Liver (tissue), 9 donors: ENCODE results near the gene SYCE3. TPM values are rescaled to one million over a fixed set of nuclear protein-coding genes. Genes with fewer than 3 reads are reported as not detected.

Experiments
- DNase-seq: peaks from one replicate; pipeline ENCODE4 v3.0.0-alpha.2; 2017; ENCODE audit warnings: low spot score
- H3K27ac ChIP-seq, 2 donors: one replicate each; pipeline ENCODE4 v1.7.0; 2013; ENCODE audit warnings: inconsistent platforms in 2 of 2, low read length in 2 of 2, control low read depth in 1 of 2, low read depth in 1 of 2, mild to moderate bottlenecking in 1 of 2
- H3K27me3 ChIP-seq, 4 donors: one replicate each; pipeline versions ENCODE4 v1.6.1 to v1.7.0; 2013; ENCODE audit warnings: low read length in 3 of 4, inconsistent platforms in 1 of 4, mild to moderate bottlenecking in 1 of 4, moderate library complexity in 1 of 4; ENCODE audit not compliant: control insufficient read depth in 4 of 4, insufficient read depth in 4 of 4
- H3K36me3 ChIP-seq, 4 donors: one replicate each; pipeline versions ENCODE4 v1.6.1 to v1.7.0; 2013; ENCODE audit warnings: low read length in 3 of 4, mild to moderate bottlenecking in 3 of 4, low read depth in 1 of 4, moderate library complexity in 1 of 4; ENCODE audit not compliant: control insufficient read depth in 4 of 4, insufficient read depth in 3 of 4
- H3K4me1 ChIP-seq, 4 donors: one replicate each; pipeline versions ENCODE4 v1.6.1 to v1.7.0; 2013; ENCODE audit warnings: low read length in 3 of 4, mild to moderate bottlenecking in 3 of 4, moderate library complexity in 1 of 4; ENCODE audit not compliant: control insufficient read depth in 4 of 4, insufficient read depth in 4 of 4
- H3K4me3 ChIP-seq, 3 donors: one replicate each; pipeline versions ENCODE4 v1.6.1 to v1.7.0; 2013; ENCODE audit warnings: low read length in 3 of 3, control low read depth in 1 of 3, low read depth in 1 of 3, mild to moderate bottlenecking in 1 of 3
- H3K9ac ChIP-seq, 2 donors: one replicate each; pipeline ENCODE4 v1.7.0; 2013; ENCODE audit warnings: low read length in 2 of 2, mild to moderate bottlenecking in 2 of 2, moderate library complexity in 2 of 2, control low read depth in 1 of 2, low read depth in 1 of 2
- H3K9me3 ChIP-seq, 4 donors: one replicate each; pipeline versions ENCODE4 v1.6.1 to v1.7.0; 2013; ENCODE audit warnings: low read length in 3 of 4; ENCODE audit not compliant: control insufficient read depth in 4 of 4
- FOXA1 ChIP-seq: IDR thresholded peaks from 2 replicates; pipeline ENCODE4 v1.6.1; 2016; ENCODE audit warnings: antibody characterized with exemption
- FOXA2 ChIP-seq: IDR thresholded peaks from 2 replicates; pipeline ENCODE4 v1.6.1; 2016; ENCODE audit warnings: antibody characterized with exemption
- HNF4A ChIP-seq, 2 donors: conservative IDR thresholded peaks; 2 replicates each; pipeline ENCODE4 v1.6.1; 2016; ENCODE audit warnings: antibody characterized with exemption in 2 of 2, mild to moderate bottlenecking in 2 of 2
- HNF4G ChIP-seq: IDR thresholded peaks from 2 replicates; pipeline ENCODE4 v1.6.1; 2016; ENCODE audit warnings: antibody characterized with exemption
- NR2F2 ChIP-seq: IDR thresholded peaks from 2 replicates; pipeline ENCODE4 v1.6.1; 2016; ENCODE audit warnings: antibody characterized with exemption
- RXRA ChIP-seq, 2 donors: IDR thresholded peaks; 2 replicates each; pipeline ENCODE4 v1.6.1; 2017 to 2018; ENCODE audit warnings: antibody characterized with exemption in 2 of 2, mild to moderate bottlenecking in 1 of 2
- SP1 ChIP-seq: IDR thresholded peaks from 2 replicates; pipeline ENCODE4 v1.6.1; 2018; ENCODE audit warnings: antibody characterized with exemption, mild to moderate bottlenecking
- TAF1 ChIP-seq: conservative IDR thresholded peaks from 2 replicates; pipeline ENCODE4 v1.6.1; 2016; ENCODE audit warnings: antibody characterized with exemption, mild to moderate bottlenecking
- YY1 ChIP-seq: IDR thresholded peaks from 2 replicates; pipeline ENCODE4 v1.6.1; 2016; ENCODE audit warnings: antibody characterized with exemption, mild to moderate bottlenecking
- WGBS: extraction: QIAGEN DNeasy Blood & Tissue Kit; methylation state at CpG from one replicate; pipeline ENCODE4 v1.1.7; 2013; 5-methylcytosine and 5-hydroxymethylcytosine counted together
- polyA plus RNA-seq, 2 donors: library from polyadenylated mRNA; stranded (reverse) in 1 of 2; unstranded in 1 of 2; fragments of 200-250 nt in 1 of 2; fragments of >200 nt in 1 of 2; fragmentation: Nextera tagmentation in 1 of 2; extraction: Ambion mirVana in 1 of 2; gene quantifications; one replicate each; pipeline versions ENCODE4 v1.2.1 to v1.2.3, GENCODE V29; 2013 to 2015
- total RNA-seq, 2 donors: library from RNA; depleted of rRNA; stranded (reverse); fragments of >200 nt; gene quantifications; one replicate each; pipeline ENCODE4 v1.2.3, GENCODE V29; 2014
- TF ChIP-seq, protein P1 (sequence below): IDR thresholded peaks from 2 replicates; pipeline ENCODE4 v1.6.1; 2016; ENCODE audit warnings: antibody characterized with exemption
- TF ChIP-seq, protein P2 (sequence below): fragments of 150-350 bp; IDR thresholded peaks from 2 replicates; pipeline ENCODE4 v1.5.1; 2017; ENCODE audit warnings: improper control_type of control experiment, low read depth, low read length; ENCODE audit not compliant: missing input control
- TF ChIP-seq, protein P3 (sequence below): IDR thresholded peaks from 2 replicates; pipeline ENCODE4 v1.6.1; 2016; ENCODE audit warnings: antibody characterized with exemption, mild to moderate bottlenecking
- donor health status: healthy.
- donor health status: healthy.
- donor health status: healthy.
- donor health status: healthy.
- donor health status: healthy.

SYCE3 gene
- total and polyA plus RNA-seq, 4 donors: 0.45 to 2.2 TPM; not detected in 2

DNA sequence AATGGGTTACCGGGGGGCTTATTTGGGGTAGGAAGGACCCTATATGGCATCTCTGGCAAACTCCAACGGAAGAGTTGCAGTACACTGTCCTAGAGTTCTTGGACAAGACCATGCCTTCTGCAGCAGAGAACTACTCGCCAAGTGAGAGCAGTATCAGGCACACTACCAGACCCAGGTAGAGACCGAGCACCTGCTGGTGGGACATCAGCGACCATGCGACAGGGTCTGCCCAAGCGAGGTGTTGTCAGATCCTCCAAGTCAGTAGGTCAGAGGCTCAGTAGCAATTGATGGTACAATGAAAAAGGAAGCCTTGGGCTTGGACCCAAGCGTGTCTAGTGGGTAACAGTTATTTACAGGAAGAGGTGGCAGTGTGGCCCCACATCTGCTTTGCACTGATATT is 23.1 kb upstream of the SYCE3 start:
- Histone ChIP-seq H3K9ac (no peak overlapping the region), H3K4me1 (peaks cover 3 to 19% (median 15%) of the 10 kb centered on the region in 4 donors), H3K9me3 (no peaks in the 10 kb centered on the region), H3K36me3 (no peaks in the 10 kb centered on the region), H3K27me3 (no peaks in the 10 kb centered on the region), H3K4me3 (no peak overlapping the region), H3K27ac (no peak overlapping the region)
- DNase-seq: no peak
- no peak for TF ChIP-seq HNF4G
- 94% methylated on average over 8 of the region's 8 CpGs for WGBS

DNA sequence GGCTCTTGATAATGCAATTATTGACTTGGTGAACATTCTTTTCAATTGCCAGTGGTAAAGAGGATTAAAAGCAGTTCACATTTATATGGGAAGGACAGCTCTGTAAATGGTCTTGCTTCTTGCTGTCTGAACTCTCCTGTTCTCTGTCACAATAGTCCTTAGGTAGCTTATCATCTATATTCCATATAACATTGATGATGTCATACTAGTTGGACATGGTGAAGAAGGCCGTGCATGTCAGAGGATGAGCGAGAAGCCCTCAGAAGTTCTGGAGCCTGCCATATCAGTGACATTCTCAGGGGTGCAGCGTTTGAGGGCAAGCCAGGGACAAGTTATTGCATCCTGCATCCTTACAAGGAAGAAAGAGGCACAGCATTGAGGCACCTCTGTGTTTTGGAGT is 22.5 kb upstream of the SYCE3 start:
- TF ChIP-seq HNF4G: no peak
- TF ChIP-seq, protein P1, sequence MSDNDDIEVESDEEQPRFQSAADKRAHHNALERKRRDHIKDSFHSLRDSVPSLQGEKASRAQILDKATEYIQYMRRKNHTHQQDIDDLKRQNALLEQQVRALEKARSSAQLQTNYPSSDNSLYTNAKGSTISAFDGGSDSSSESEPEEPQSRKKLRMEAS: no peak
- no peak for TF ChIP-seq YY1
- TF ChIP-seq SP1: no peak
- no peak for TF ChIP-seq FOXA1
- no peak for TF ChIP-seq NR2F2
- TF ChIP-seq, protein P2, sequence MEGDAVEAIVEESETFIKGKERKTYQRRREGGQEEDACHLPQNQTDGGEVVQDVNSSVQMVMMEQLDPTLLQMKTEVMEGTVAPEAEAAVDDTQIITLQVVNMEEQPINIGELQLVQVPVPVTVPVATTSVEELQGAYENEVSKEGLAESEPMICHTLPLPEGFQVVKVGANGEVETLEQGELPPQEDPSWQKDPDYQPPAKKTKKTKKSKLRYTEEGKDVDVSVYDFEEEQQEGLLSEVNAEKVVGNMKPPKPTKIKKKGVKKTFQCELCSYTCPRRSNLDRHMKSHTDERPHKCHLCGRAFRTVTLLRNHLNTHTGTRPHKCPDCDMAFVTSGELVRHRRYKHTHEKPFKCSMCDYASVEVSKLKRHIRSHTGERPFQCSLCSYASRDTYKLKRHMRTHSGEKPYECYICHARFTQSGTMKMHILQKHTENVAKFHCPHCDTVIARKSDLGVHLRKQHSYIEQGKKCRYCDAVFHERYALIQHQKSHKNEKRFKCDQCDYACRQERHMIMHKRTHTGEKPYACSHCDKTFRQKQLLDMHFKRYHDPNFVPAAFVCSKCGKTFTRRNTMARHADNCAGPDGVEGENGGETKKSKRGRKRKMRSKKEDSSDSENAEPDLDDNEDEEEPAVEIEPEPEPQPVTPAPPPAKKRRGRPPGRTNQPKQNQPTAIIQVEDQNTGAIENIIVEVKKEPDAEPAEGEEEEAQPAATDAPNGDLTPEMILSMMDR: no peak
- TF ChIP-seq FOXA2: no peak
- TF ChIP-seq, protein P3, sequence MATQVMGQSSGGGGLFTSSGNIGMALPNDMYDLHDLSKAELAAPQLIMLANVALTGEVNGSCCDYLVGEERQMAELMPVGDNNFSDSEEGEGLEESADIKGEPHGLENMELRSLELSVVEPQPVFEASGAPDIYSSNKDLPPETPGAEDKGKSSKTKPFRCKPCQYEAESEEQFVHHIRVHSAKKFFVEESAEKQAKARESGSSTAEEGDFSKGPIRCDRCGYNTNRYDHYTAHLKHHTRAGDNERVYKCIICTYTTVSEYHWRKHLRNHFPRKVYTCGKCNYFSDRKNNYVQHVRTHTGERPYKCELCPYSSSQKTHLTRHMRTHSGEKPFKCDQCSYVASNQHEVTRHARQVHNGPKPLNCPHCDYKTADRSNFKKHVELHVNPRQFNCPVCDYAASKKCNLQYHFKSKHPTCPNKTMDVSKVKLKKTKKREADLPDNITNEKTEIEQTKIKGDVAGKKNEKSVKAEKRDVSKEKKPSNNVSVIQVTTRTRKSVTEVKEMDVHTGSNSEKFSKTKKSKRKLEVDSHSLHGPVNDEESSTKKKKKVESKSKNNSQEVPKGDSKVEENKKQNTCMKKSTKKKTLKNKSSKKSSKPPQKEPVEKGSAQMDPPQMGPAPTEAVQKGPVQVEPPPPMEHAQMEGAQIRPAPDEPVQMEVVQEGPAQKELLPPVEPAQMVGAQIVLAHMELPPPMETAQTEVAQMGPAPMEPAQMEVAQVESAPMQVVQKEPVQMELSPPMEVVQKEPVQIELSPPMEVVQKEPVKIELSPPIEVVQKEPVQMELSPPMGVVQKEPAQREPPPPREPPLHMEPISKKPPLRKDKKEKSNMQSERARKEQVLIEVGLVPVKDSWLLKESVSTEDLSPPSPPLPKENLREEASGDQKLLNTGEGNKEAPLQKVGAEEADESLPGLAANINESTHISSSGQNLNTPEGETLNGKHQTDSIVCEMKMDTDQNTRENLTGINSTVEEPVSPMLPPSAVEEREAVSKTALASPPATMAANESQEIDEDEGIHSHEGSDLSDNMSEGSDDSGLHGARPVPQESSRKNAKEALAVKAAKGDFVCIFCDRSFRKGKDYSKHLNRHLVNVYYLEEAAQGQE: no peak
- no peak for TF ChIP-seq TAF1
- no peak for TF ChIP-seq RXRA (IDR thresholded peaks at IDR 0.05)
- TF ChIP-seq HNF4A (conservative IDR thresholded peaks at IDR 0.05): no peak
- Histone ChIP-seq H3K36me3 (no peaks in the 10 kb centered on the region), H3K27ac (no peak overlapping the region), H3K4me3 (no peak overlapping the region), H3K9me3 (no peaks in the 10 kb centered on the region), H3K27me3 (no peaks in the 10 kb centered on the region), H3K9ac (no peak overlapping the region), H3K4me1 (peaks cover 3 to 19% (median 15%) of the 10 kb centered on the region in 4 donors)
- no peak for DNase-seq
- WGBS: 94% methylated on average over 3 of the region's 3 CpGs
